HG03460 (cell line): ENCODE measurements around the gene TYRO3.

ENCODE experiments used
- ATAC-seq: cut with Tn5 transposase; IDR thresholded peaks from one replicate; pipeline ENCODE4 v1.9.1; 2021; ENCODE audit not compliant: unreplicated experiment

The TYRO3 gene

GRCh38 chr15:41603411-41603935, 44.5 kb downstream of the TYRO3 start:
- no peak for ATAC-seq

DNA sequence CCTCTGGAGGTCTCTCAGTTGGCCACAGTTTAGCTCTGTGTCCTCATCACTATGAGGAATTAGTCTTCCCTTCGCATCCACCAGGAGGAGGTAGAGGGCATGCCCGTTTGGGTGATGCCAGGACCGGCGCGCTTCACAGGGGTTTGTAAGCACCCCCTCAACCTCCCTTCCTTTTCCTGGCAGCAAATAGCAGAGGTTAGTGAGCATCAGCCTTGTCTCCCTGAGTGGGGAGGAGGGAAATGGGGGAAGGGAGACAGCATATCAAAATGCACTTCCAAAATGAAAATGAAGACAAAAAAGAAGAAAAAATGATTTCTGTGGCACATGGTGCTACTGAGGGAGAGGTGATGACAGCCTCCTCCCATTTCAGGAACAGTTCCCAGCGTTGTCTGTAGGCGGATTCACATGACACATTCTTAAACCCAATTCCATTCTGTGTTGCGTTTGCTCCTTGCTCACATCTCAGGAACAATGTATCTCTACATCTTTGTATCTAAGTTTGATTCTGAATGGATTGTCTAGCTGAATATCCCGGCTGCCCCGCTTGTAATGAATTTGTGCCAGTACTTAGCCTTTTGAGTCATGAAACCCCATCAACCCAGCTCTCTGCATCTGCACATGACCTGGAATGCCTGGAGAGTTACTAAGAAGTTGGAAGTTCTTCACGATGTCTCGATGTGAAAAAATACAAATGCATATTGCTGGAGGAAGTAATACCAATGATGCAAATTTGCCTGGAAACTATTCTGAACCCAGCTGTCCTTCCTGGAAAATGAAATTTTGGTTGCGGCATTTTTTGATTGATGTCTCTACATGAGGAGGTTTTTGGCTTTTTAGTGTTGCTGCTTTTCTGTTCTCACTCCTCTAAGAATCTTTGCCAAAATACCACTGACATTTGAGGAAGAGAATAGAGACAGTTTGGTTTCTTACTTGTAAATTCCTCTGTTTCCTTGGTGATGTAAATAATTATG, 45.2 kb downstream of the TYRO3 start:
- ATAC-seq: no peak

- ATAC-seq: no peak
These were observed 46.6 kb downstream of the TYRO3 start for GRCh38 chr15:41605566-41605965.

GRCh38 chr15:41606997-41607396, 48.0 kb downstream of the TYRO3 start:
- no peak for ATAC-seq

DNA sequence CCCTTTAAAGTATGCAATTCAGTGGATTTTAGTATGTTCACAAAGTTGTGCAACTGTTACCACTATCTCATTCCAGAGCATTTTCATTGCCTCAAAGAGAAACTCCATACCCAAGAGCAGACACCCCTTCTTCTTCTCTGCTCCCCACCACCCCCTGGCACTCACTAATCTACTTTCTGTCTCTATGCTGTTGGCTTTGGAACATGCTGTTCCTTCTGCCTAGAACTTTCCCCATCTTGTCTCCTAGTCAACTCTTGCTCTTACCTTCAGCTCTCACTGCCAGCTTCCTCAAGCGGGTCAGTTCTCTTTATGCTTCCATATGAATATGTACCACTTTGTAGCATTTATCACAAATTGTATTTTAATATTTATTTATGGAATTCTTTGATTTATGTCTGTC, 50.1 kb downstream of the TYRO3 start:
- ATAC-seq: no peak

GRCh38 chr15:41610048-41610447, 51.0 kb downstream of the TYRO3 start:
- ATAC-seq: no peak

GRCh38 chr15:41620536-41621199, 61.7 kb downstream of the TYRO3 start:
- ATAC-seq: no peak

DNA sequence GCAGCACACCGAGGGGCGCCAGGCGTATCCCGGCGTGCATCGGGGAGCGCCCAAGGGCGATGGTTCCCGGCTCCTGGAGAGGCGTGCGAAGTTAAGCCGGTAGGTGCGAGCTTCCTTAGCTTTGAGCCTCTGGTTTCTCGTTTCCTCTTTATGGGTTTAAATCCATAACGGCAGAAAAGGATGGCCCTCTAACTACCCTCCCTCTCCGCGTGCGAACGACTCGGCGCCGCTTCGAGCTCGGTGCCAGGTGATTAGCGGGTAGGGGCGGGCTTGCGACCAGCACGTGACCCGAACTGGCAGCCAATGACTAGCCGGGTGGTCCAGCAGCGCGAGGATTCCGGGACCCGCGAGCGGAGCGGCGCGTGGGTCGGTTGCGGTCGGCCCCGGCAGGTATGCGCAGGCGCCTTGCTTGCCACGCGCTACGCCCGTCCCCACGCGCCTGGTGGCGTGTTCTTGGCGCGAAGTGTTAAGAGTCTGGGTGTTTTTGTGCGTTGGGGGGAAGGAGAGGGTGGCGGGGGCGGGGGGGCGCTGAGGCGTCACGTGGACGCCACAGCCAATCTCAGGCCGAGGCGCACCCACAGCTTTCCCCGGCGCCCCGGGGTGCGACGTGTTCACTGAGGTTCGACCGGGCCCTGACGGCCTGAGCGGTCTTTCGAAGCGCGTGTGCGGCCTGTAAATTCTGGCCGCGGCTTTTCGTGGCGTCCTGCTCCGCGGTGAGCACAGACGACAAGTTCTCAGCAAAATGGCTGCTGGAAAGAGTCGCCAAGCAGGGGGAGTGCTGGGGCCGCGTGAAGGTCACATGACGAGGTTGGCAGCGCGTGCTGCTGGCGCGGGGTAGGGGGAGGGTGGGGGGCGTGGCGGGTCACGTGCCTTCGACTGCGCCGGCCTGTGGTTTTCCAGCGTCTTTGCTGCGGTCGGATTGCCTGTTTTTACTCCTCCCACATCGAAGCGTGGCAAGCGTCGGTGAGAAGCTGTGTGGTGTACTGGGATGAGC, 62.5 kb downstream of the TYRO3 start:
- ATAC-seq: peak; percentile 78

GRCh38 chr15:41622901-41623300, 63.9 kb downstream of the TYRO3 start:
- no peak for ATAC-seq

DNA sequence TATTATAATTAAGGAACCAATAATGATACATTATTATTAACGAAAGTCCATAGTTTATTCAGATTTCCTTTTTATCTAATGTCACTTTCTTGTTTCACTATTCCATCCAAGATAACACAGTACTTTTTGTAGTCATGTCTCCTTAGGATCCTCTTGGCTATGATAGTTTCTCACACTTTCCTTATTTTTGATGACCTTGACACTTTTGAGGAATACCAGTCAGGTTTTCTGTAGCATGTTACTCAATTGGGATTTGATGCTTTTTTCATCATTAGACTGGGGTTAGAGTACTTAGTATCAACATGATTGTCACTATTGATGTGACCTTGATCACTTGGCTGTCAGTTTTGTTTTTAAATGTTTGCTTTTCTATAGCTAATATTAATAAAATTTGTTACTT, 68.2 kb downstream of the TYRO3 start:
- no peak for ATAC-seq

DNA sequence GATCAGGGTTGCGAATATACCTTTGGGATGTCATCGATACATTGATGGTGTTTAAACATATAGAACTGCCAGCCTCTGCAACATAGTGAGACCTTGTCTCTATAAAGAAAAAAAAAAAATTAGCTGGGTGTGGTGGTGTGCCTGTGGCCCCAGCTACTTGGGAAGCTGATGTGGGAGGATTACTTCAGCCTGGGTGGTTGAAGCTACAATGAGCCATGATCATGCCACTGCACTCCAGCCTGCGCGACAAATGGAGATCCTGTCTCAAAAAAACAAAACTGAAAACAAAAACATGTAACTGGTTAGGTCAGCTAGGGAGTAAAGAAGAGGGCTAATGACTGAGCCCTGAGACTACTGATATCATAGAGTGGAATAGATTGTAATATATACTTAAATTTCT, 70.5 kb downstream of the TYRO3 start:
- ATAC-seq: no peak

DNA sequence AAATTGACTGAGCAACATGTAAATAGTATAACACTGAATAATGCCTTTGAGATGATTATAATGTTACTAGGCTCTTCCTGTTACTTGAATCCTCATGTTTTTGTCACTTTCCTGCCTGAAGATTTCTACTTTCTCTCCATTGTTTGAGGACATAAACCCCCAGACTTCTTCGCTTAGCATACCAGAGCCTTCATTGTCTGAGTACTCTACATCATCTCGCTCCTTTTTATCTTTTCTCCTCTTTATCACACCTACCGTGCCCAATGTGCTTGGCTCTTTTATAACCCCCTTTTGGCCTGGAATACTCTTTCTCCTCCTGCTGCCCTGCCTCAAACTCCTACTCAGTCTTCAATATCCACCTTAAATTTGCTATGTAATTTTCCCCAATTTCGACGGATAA, 70.9 kb downstream of the TYRO3 start:
- no peak for ATAC-seq

DNA sequence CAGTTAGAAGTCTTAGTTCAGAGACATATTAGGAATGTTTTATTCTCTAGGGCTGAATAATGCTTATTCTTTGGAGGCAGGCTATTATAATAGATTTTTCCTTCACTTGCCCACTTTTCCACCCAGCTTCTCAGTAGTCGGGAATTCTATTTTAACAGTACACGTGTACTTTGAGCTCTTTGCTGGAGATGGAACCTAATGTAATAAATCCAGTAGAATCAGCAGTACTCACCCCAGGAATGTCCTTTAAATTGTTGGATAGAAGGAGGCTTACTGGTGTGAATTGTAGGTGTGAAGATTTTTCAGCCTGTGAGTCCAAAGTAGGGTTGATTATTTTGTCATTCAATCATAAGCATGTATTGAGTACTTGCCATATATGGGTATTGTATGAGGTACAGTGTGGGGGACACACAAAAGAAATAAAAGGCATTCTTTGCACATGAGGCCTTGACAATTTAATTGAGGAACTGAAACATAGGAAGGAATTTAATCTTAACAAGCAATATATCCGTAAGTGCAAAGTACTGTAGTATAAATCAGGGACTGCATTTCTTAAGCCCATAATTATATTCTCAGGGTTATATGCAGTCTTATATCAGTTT, 71.7 kb downstream of the TYRO3 start:
- no peak for ATAC-seq

- no peak for ATAC-seq
These were observed 73.0 kb downstream of the TYRO3 start for GRCh38 chr15:41631880-41632470.
